SK-N-SH treated with all-trans-retinoic acid at 6 μM for 48 hours (cell line): ENCODE data around the gene SPTA1.

Source experiments
- ATAC-seq: fragments of 200-7000 bp; cut with Tn5 transposase; 3 replicates; pipeline ENCODE4 v1.9.1; 2020; ENCODE audit warnings: mild to moderate bottlenecking, moderate library complexity
- ARNTL ChIP-seq: fragments of 450-650 bp; formaldehyde crosslinking; IDR thresholded peaks from 2 replicates; pipeline ENCODE4 v1.5.0; 2020; ENCODE audit warnings: low read depth, mild to moderate bottlenecking, moderate library complexity, borderline replicate concordance
- BACH2 ChIP-seq: fragments of 250-450 bp; sonication (Bioruptor Pico); IDR thresholded peaks from 2 replicates; pipeline ENCODE4 v1.9.0; 2021; ENCODE audit warnings: mild to moderate bottlenecking, borderline replicate concordance
- CSDC2 ChIP-seq: fragments of 250-450 bp; sonication (Bioruptor Pico); IDR thresholded peaks from 2 replicates; pipeline ENCODE4 v1.5.0; 2020; ENCODE audit warnings: mild to moderate bottlenecking, moderate library complexity
- ESRRG ChIP-seq: fragments of 250-450 bp; sonication (Bioruptor Pico); IDR thresholded peaks from 2 replicates; pipeline ENCODE4 v1.6.1; 2021; ENCODE audit warnings: mild to moderate bottlenecking
- GLIS3 ChIP-seq: fragments of 250-450 bp; sonication (Bioruptor Pico); IDR thresholded peaks from 2 replicates; pipeline ENCODE4 v1.5.0; 2020; ENCODE audit warnings: mild to moderate bottlenecking, moderate library complexity
- ISL1 ChIP-seq: fragments of 250-450 bp; sonication (Bioruptor Pico); IDR thresholded peaks from 2 replicates; pipeline ENCODE4 v2.1.2; 2022; ENCODE audit warnings: mild to moderate bottlenecking, moderate library complexity
- OSR1 ChIP-seq: fragments of 250-450 bp; sonication (Bioruptor Pico); IDR thresholded peaks from 2 replicates; pipeline ENCODE4 v1.8.0; 2022; ENCODE audit warnings: moderate library complexity, mild to moderate bottlenecking, inconsistent platforms
- PPARA ChIP-seq: fragments of 250-450 bp; sonication (Bioruptor Pico); IDR thresholded peaks from 2 replicates; pipeline ENCODE4 v1.5.0; 2020; ENCODE audit warnings: mild to moderate bottlenecking, borderline replicate concordance
- RARB ChIP-seq: fragments of 250-450 bp; sonication (Bioruptor Pico); IDR thresholded peaks from 2 replicates; pipeline ENCODE4 v1.8.0; 2021; ENCODE audit warnings: mild to moderate bottlenecking, moderate library complexity
- SNAI2 ChIP-seq: fragments of 250-450 bp; sonication (Bioruptor Pico); IDR thresholded peaks from 2 replicates; pipeline ENCODE4 v1.5.0; 2020; ENCODE audit warnings: mild to moderate bottlenecking, moderate library complexity
- TCF4 ChIP-seq: fragments of 250-450 bp; sonication (Bioruptor Pico); IDR thresholded peaks from 2 replicates; pipeline ENCODE4 v1.8.0; 2021; ENCODE audit warnings: mild to moderate bottlenecking, moderate library complexity, borderline replicate concordance
- ZC3H10 ChIP-seq: fragments of 250-450 bp; sonication (Bioruptor Pico); IDR thresholded peaks from 2 replicates; pipeline ENCODE4 v1.5.1; 2021; ENCODE audit warnings: mild to moderate bottlenecking, moderate library complexity
- ZFP3 ChIP-seq: fragments of 250-450 bp; sonication (Bioruptor Pico); IDR thresholded peaks from 2 replicates; pipeline ENCODE4 v1.5.0; 2020; ENCODE audit warnings: mild to moderate bottlenecking, moderate library complexity
- ZNF565 ChIP-seq: fragments of 450-650 bp; formaldehyde crosslinking; conservative IDR thresholded peaks from 2 replicates; pipeline ENCODE4 v1.5.0; 2020; ENCODE audit warnings: low read depth, mild to moderate bottlenecking, moderate library complexity
- ZNF70 ChIP-seq: fragments of 450-650 bp; formaldehyde crosslinking; IDR thresholded peaks from 2 replicates; pipeline ENCODE4 v1.5.0; 2020; ENCODE audit warnings: mild to moderate bottlenecking, moderate library complexity
- ZNF8 ChIP-seq: fragments of 450-650 bp; formaldehyde crosslinking; IDR thresholded peaks from 2 replicates; pipeline ENCODE4 v1.5.0; 2020; ENCODE audit warnings: mild to moderate bottlenecking, moderate library complexity
- TF ChIP-seq, protein P1 (sequence below): fragments of 250-450 bp; sonication (Bioruptor Pico); IDR thresholded peaks from 2 replicates; pipeline ENCODE4 v1.8.0; 2021; ENCODE audit warnings: low read depth, mild to moderate bottlenecking, moderate library complexity, borderline replicate concordance
- TF ChIP-seq, protein P2 (sequence below): fragments of 250-450 bp; sonication (Bioruptor Pico); IDR thresholded peaks from 2 replicates; pipeline ENCODE4 v1.8.0; 2020; ENCODE audit warnings: mild to moderate bottlenecking, moderate library complexity, borderline replicate concordance
- TF ChIP-seq, protein P3 (sequence below): fragments of 250-450 bp; sonication (Bioruptor Pico); IDR thresholded peaks from 2 replicates; pipeline ENCODE4 v1.5.0; 2020; ENCODE audit warnings: mild to moderate bottlenecking, moderate library complexity
- TF ChIP-seq, protein P4 (sequence below): fragments of 250-450 bp; sonication (Bioruptor Pico); IDR thresholded peaks from 2 replicates; pipeline ENCODE4 v1.5.1; 2020; ENCODE audit warnings: low read depth, mild to moderate bottlenecking, moderate library complexity

Gene SPTA1

DNA sequence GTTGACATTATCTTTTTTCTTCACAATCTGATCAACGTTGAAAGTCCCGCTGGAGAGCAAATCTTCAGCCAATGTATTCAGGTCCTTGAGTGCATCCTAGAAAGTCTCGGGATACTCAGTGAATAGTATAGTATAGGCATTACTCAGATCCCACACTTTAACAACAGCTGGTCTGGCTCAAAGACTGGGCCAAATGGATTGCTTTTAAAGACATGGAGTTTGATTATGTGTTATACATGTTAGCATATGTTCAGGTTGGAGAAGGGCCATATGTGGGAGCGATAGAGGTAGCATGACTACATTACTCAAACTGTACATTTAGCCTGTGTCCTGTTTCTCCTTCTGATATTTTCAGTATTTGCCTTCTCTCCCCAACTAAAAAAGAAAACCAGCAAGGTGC is 48.4 kb downstream of the SPTA1 start:
- ATAC-seq, result no peak
- TF ChIP-seq RARB (CRISPR knock-in tag), result no peak
- TF ChIP-seq ZNF70 (CRISPR knock-in tag), result no peak
- TF ChIP-seq CSDC2 (CRISPR knock-in tag), result no peak
- TF ChIP-seq OSR1, result no peak
- TF ChIP-seq, protein P1, sequence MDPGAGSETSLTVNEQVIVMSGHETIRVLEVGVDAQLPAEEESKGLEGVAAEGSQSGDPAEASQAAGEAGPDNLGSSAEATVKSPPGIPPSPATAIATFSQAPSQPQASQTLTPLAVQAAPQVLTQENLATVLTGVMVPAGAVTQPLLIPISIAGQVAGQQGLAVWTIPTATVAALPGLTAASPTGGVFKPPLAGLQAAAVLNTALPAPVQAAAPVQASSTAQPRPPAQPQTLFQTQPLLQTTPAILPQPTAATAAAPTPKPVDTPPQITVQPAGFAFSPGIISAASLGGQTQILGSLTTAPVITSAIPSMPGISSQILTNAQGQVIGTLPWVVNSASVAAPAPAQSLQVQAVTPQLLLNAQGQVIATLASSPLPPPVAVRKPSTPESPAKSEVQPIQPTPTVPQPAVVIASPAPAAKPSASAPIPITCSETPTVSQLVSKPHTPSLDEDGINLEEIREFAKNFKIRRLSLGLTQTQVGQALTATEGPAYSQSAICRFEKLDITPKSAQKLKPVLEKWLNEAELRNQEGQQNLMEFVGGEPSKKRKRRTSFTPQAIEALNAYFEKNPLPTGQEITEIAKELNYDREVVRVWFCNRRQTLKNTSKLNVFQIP, result no peak

DNA sequence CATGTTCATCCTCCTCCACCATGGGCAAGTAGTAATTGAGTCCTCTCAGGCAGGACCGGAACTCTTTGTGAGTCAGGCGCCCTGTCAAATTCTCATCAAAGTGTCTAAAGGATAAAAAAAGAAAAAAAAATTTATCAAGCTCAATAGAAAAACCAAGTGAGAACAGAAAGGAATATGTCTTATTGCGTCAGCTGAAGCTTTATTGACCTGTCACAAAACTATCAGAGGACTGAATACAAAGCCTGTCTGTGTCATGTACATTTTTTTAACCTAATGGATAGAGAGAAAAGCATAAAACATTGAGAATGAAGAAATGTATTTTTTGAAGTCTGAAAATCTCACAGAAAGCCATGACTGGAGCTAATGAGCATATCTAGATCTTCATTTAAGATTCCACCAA is 72.8 kb downstream of the SPTA1 start:
- no peak for ATAC-seq
- TF ChIP-seq ZFP3 (CRISPR knock-in tag) (no peak), TCF4 (CRISPR knock-in tag) (no peak), ISL1 (no peak), CSDC2 (CRISPR knock-in tag) (no peak), SNAI2 (CRISPR knock-in tag) (no peak), BACH2 (no peak), GLIS3 (CRISPR knock-in tag) (no peak), ZNF70 (CRISPR knock-in tag) (no peak), ZNF565 (CRISPR knock-in tag) (no peak), ZNF8 (CRISPR knock-in tag) (no peak), PPARA (CRISPR knock-in tag) (no peak), ZC3H10 (no peak), OSR1 (no peak)
- TF ChIP-seq, protein P2, sequence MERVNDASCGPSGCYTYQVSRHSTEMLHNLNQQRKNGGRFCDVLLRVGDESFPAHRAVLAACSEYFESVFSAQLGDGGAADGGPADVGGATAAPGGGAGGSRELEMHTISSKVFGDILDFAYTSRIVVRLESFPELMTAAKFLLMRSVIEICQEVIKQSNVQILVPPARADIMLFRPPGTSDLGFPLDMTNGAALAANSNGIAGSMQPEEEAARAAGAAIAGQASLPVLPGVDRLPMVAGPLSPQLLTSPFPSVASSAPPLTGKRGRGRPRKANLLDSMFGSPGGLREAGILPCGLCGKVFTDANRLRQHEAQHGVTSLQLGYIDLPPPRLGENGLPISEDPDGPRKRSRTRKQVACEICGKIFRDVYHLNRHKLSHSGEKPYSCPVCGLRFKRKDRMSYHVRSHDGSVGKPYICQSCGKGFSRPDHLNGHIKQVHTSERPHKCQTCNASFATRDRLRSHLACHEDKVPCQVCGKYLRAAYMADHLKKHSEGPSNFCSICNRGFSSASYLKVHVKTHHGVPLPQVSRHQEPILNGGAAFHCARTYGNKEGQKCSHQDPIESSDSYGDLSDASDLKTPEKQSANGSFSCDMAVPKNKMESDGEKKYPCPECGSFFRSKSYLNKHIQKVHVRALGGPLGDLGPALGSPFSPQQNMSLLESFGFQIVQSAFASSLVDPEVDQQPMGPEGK (CRISPR knock-in tag), result no peak
- TF ChIP-seq, protein P1, result no peak

DNA sequence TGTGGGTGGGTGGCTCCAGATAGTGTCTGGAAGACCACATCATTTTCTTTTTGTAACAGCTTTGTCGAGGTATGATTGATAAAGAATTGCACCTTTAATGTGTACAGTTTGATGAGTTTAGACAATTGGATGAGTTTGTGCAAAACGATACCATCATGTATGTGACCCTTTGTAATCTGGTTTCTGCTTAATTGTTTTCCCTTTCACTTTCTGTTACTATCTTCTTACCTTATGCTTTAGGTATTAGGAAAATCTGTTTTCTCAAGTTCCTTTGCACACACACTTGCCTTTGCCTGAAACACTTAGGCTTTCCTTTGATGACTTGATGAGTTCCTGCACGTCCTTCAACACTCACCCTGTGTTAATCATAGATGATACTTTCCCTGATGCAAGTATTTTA is 74.6 kb downstream of the SPTA1 start:
- TF ChIP-seq GLIS3 (CRISPR knock-in tag) (no peak), ZC3H10 (no peak), ZFP3 (CRISPR knock-in tag) (no peak), BACH2 (no peak), ESRRG (no peak), ARNTL (no peak), ZNF8 (CRISPR knock-in tag) (no peak)
- TF ChIP-seq, protein P2 (CRISPR knock-in tag), result no peak
- TF ChIP-seq, protein P3, sequence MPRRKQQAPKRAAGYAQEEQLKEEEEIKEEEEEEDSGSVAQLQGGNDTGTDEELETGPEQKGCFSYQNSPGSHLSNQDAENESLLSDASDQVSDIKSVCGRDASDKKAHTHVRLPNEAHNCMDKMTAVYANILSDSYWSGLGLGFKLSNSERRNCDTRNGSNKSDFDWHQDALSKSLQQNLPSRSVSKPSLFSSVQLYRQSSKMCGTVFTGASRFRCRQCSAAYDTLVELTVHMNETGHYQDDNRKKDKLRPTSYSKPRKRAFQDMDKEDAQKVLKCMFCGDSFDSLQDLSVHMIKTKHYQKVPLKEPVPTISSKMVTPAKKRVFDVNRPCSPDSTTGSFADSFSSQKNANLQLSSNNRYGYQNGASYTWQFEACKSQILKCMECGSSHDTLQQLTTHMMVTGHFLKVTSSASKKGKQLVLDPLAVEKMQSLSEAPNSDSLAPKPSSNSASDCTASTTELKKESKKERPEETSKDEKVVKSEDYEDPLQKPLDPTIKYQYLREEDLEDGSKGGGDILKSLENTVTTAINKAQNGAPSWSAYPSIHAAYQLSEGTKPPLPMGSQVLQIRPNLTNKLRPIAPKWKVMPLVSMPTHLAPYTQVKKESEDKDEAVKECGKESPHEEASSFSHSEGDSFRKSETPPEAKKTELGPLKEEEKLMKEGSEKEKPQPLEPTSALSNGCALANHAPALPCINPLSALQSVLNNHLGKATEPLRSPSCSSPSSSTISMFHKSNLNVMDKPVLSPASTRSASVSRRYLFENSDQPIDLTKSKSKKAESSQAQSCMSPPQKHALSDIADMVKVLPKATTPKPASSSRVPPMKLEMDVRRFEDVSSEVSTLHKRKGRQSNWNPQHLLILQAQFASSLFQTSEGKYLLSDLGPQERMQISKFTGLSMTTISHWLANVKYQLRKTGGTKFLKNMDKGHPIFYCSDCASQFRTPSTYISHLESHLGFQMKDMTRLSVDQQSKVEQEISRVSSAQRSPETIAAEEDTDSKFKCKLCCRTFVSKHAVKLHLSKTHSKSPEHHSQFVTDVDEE, result no peak
- TF ChIP-seq, protein P4, sequence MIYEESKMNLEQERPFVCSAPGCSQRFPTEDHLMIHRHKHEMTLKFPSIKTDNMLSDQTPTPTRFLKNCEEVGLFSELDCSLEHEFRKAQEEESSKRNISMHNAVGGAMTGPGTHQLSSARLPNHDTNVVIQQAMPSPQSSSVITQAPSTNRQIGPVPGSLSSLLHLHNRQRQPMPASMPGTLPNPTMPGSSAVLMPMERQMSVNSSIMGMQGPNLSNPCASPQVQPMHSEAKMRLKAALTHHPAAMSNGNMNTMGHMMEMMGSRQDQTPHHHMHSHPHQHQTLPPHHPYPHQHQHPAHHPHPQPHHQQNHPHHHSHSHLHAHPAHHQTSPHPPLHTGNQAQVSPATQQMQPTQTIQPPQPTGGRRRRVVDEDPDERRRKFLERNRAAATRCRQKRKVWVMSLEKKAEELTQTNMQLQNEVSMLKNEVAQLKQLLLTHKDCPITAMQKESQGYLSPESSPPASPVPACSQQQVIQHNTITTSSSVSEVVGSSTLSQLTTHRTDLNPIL (CRISPR knock-in tag), result no peak
- no peak for ATAC-seq
